ENCODE results near the gene RCOR3. TPM values are rescaled to one million over a fixed set of nuclear protein-coding genes. Genes with fewer than 3 reads are reported as not detected.
A peak's percentile ranks its signal among the peaks of the same experiment; 100 is the strongest.

Gene RCOR3
- total RNA-seq, 1 donor from 2014 or later: 52.3 TPM

DNA sequence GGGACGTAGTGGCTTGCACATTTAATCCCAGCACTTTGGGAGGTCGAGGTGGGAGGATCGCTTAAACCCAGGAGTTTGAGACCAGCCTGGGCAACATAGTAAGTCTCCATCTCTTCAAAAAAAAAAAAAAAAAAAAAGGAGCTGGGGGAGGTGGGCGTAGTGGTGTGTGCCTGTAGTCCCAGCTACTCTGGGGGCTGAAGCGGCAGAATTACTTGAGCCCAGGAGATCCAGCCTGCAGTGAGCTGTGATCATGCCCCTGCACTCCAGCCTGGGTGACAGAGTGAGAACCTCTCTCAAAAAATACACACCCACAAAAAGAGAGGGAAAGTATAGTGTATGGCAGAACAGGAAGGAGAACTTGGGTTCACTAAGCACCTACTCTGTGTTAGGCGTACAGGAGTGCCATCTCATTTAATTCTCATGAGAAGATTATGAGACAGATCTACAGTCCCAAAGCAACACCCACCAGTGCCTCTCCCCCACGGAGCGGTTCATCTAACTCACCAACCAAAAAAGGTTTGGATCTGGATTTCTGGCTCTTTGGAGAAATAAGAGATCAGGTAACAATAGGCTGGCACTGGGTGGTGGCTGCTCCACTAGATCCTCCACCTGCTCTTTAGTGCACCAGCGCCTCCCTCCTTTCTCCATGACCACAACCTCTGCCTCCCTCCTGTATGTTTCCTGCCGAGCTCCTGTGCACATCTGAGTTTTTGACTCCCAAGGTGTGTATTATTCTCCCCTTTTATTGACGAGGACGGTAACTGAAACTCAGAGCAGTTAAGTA is 66.0 kb downstream of the RCOR3 start:
- Histone ChIP-seq H3K27me3 (ENCODE audit: low read depth) (no peaks in the 10 kb centered on the region), H3K4me1 (peaks cover 18% of the 10 kb centered on the region), H3K36me3 (no peaks in the 10 kb centered on the region), H3K27ac (no peak overlapping the region), H3K9me3 (no peaks in the 10 kb centered on the region), H3K4me3 (no peak overlapping the region)
- no peak for DNase-seq
- no peak for ATAC-seq
- TF ChIP-seq, protein P1, sequence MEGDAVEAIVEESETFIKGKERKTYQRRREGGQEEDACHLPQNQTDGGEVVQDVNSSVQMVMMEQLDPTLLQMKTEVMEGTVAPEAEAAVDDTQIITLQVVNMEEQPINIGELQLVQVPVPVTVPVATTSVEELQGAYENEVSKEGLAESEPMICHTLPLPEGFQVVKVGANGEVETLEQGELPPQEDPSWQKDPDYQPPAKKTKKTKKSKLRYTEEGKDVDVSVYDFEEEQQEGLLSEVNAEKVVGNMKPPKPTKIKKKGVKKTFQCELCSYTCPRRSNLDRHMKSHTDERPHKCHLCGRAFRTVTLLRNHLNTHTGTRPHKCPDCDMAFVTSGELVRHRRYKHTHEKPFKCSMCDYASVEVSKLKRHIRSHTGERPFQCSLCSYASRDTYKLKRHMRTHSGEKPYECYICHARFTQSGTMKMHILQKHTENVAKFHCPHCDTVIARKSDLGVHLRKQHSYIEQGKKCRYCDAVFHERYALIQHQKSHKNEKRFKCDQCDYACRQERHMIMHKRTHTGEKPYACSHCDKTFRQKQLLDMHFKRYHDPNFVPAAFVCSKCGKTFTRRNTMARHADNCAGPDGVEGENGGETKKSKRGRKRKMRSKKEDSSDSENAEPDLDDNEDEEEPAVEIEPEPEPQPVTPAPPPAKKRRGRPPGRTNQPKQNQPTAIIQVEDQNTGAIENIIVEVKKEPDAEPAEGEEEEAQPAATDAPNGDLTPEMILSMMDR (IDR thresholded peaks at IDR 0.05): no peak
- intact Hi-C loops (cut with DNase I): no loop called here

DNA sequence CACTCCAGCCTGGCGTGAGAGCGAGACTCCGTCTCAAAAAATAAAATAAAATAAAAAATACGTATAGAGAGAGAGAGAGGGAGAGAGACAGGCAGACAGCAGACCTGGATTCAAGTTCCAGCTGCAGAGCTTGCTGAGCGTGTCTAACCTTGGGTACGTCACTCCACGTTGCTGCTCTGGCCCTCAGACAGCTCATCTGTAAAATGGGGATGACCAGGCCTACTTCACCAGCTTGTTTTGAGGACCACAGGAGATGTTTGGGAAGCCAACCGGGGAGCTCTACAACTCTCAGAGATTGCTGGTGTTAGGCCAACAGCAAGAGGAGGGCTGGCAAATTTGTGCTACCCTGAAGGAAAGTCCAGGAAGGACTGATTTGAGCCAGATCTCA is 67.0 kb downstream of the RCOR3 start:
- TF ChIP-seq, protein P1 (IDR thresholded peaks at IDR 0.05): no peak
- ATAC-seq (no peak), DNase-seq (no peak)
- peak overlapping the region; percentile 65 for H3K4me3 ChIP-seq
- no peaks in the 10 kb centered on the region for H3K9me3 ChIP-seq
- H3K27ac ChIP-seq: peak overlapping the region; percentile 74
- H3K4me1 ChIP-seq: peaks cover 18% of the 10 kb centered on the region
- intact Hi-C loops (cut with DNase I): no loop called here
- H3K27me3 ChIP-seq (ENCODE audit: low read depth): no peaks in the 10 kb centered on the region
- H3K36me3 ChIP-seq: no peaks in the 10 kb centered on the region

DNA sequence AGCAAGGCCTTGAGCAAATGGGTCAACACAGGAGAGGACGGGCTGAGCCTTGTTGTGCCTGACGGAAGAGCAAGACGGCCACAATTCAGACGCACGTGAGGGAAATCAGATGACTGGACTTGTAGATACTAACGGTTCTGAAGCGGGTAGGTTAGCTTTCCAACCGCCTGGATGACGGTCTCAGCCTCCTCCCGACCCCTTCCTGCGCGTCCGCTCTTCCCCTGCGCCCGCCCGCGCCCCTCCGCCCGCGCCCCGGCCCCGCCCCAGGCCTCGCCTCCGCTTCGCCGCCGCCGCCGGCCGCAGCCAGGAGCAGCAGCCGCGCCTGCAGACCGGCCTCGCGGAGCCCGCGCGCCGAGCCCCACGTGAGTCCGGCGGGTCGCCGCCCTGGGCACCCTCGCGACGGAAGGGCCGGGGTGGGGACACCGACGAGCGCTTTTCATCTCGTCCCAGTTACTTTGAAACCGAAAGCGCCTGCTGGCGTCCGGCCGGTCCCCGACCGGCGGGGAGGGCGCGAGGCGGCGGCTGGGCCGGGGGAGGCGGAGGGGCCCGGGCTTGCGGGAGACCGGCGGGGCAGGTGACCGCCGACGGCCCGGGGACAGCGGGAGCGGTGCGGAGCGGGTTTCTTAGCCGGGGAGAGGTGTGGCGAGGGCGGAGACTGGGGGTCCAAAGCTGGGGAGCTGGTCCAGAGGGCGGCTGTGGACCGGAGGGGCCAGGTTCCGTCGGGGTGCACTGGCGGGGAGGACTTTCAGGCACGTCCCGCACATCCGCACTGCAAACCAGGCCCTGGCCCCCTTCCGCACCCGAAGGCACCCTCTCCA is 67.6 kb downstream of the RCOR3 start, which contains the start of gene TRAF5:
Gene TRAF5 (plus strand): TSS at position 306 of the 818 bp plus-strand sequence. CDS start 26,407 bp downstream, outside the sequence.
- TF ChIP-seq, protein P1 (IDR thresholded peaks at IDR 0.05): no peak
- H3K9me3 ChIP-seq: no peaks in the 10 kb centered on the region
- intact Hi-C loops (cut with DNase I): no loop called here

DNA sequence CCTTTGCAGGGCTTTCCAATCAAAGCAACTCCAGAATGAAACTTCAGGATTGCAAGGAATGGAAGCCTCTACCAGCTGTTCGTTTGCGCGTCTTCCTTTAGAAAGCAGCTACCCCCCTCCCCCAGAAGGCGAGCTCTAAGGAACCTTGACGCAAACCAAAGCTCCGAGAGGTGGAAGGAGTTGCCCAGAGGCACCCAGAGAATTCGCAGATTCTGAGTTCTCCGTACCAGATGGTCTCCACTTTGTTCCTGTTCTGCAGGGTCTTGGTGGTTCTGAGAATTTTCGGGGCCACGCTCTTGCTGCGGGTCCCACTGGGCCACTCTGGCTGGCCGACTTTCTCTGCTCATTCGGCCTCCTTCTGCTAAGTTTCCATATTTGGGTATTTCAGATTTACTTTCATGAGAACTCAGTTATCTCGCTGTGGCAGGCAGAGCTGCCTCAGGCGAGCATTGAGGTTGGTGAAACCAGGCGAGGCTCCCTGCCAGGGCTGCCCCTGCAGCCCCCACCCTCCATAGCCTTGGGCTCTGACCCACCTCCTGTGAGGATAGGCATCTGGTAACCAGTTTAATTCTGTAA is 68.3 kb downstream of the RCOR3 start:
- H3K27ac ChIP-seq: peak overlapping the region; percentile 74

More for the DNA sequence above, 67.6 kb downstream of the RCOR3 start, which contains the start of gene TRAF5:
- Histone ChIP-seq H3K4me1 (peaks cover 18% of the 10 kb centered on the region), H3K27me3 (ENCODE audit: low read depth) (no peaks in the 10 kb centered on the region), H3K4me3 (peak within 1 kb of the TSS; percentile 65), H3K36me3 (no peaks in the 10 kb centered on the region), H3K27ac (peak within 1 kb of the TSS; percentile 74)
- DNase-seq: peak; percentile 71
- peak; percentile 75 to 86 for ATAC-seq

More for the DNA sequence above, 68.3 kb downstream of the RCOR3 start:
- Histone ChIP-seq H3K27me3 (ENCODE audit: low read depth) (no peaks in the 10 kb centered on the region), H3K4me3 (peak overlapping the region; percentile 65), H3K9me3 (no peaks in the 10 kb centered on the region), H3K36me3 (no peaks in the 10 kb centered on the region), H3K4me1 (peaks cover 18% of the 10 kb centered on the region)
- peak; percentile 36 to 44 for ATAC-seq
- DNase-seq: no peak
- TF ChIP-seq, protein P1 (IDR thresholded peaks at IDR 0.05): no peak
- intact Hi-C loops (cut with DNase I): no loop called here

All from lower lobe of right lung (tissue), 2 donors.